ENCODE measurements around the gene HOXA11. TPM values are rescaled to one million over a fixed set of nuclear protein-coding genes. Genes with fewer than 3 reads are reported as not detected.

HOXA11 gene
- total RNA-seq, 4 donors from 2014 or later, result 0.34 to 1.2 (median 0.95) TPM; not detected in 1

DNA sequence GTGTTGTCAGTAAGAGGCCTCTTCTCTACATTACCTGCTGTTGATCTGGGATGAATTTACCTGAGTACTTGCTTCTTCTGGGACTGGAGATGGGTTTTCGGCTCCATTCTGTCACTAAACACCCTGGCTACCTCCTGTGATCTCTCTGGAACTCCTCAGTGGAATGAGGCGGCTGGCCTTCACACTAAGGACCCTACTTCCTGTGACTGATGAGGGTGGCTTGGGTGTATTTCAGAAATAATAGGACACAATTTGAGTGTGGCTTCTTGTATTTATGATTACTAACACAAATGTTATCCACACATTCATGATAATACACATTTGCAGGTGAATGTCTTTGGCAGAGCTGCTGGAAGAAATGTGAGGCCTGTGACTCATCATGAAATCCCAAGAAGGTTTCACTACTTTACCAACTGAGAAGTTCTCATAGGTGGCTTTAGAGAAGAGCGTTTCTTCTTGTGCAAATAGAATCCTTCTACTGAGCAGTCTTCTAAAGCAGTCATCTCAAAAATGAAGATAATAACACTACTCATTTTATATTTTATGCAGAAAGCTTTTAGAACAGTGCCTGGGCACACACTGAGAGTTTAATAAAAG, 36.3 kb upstream of the HOXA11 start:
- no peaks in the 10 kb centered on the region for H3K36me3 ChIP-seq
- TF ChIP-seq EP300 (IDR thresholded peaks at IDR 0.05) (no peak), POLR2AphosphoS5 (IDR thresholded peaks at IDR 0.05) (no peak), POLR2A (IDR thresholded peaks at IDR 0.05) (no peak)
- TF ChIP-seq, protein P1, sequence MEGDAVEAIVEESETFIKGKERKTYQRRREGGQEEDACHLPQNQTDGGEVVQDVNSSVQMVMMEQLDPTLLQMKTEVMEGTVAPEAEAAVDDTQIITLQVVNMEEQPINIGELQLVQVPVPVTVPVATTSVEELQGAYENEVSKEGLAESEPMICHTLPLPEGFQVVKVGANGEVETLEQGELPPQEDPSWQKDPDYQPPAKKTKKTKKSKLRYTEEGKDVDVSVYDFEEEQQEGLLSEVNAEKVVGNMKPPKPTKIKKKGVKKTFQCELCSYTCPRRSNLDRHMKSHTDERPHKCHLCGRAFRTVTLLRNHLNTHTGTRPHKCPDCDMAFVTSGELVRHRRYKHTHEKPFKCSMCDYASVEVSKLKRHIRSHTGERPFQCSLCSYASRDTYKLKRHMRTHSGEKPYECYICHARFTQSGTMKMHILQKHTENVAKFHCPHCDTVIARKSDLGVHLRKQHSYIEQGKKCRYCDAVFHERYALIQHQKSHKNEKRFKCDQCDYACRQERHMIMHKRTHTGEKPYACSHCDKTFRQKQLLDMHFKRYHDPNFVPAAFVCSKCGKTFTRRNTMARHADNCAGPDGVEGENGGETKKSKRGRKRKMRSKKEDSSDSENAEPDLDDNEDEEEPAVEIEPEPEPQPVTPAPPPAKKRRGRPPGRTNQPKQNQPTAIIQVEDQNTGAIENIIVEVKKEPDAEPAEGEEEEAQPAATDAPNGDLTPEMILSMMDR (IDR thresholded peaks at IDR 0.05), result no peak
- peaks cover 95% of the 10 kb centered on the region for H3K27me3 ChIP-seq
- DNase-seq (ENCODE audit: low spot score in 2 of 2), result no peak
- peaks cover 8% of the 10 kb centered on the region for H3K4me1 ChIP-seq
- H3K27ac ChIP-seq, result no peak overlapping the region
- H3K9me3 ChIP-seq, result no peaks in the 10 kb centered on the region
- WGBS, result 97% methylated on average over 3 of the region's 3 CpGs
- H3K4me3 ChIP-seq, result no peak overlapping the region

DNA sequence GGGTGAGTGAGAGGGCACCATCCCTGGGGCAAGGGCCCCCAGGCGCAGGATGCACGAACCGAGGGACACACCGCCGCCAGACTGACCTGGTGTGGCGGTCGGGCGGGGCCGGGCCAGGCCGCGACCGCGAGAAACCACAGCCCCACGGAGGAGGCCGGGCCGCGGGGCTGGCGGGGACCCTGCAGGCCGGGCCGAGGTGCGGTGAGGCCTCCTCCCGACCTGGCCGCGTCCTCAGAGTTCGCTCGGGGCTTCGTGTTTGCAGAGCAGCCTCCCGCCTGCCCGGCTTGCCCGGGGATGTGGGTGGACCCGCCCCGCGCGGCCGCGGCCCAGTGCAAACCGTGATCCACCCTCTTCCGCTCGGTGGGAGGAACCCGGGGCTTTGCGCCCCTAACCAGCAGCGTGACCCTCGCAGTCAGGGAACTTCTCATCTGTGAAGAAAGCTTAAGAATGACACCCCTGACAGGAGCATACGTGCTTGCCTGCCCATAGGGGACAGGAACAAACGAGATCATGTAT, 35.5 kb upstream of the HOXA11 start:
- Histone ChIP-seq H3K36me3 (no peaks in the 10 kb centered on the region), H3K4me3 (no peak overlapping the region), H3K27me3 (peaks cover 95% of the 10 kb centered on the region), H3K4me1 (peaks cover 5% of the 10 kb centered on the region), H3K27ac (no peak overlapping the region), H3K9me3 (no peaks in the 10 kb centered on the region)
- WGBS, result 53% methylated on average over 27 of the region's 45 CpGs
- TF ChIP-seq POLR2AphosphoS5 (IDR thresholded peaks at IDR 0.05) (no peak), POLR2A (IDR thresholded peaks at IDR 0.05) (no peak), EP300 (IDR thresholded peaks at IDR 0.05) (no peak)
- TF ChIP-seq, protein P1 (IDR thresholded peaks at IDR 0.05), result no peak
- DNase-seq (ENCODE audit: low spot score in 2 of 2), result no peak

DNA sequence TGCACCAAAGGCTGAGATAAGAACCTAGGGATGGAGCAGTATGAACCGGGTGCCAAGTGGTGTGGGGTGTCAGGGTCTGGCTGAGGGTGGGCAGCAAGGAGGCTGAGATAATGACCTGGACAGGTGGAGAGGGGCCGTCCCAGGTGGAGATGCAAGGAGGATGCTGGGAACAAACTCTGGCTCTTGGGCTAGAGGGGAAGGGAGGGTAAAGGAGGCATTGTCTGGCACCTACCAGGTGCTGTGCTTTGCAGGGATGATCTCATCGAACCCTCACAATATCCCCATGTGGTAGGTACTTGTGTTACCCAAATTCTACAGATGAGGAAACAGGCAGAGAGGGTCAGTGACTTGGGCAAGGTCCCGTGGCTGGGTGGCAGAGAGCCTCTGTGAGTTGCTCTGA, 34.8 kb upstream of the HOXA11 start:
- Histone ChIP-seq H3K27ac (no peak overlapping the region), H3K9me3 (no peaks in the 10 kb centered on the region), H3K4me1 (no peaks in the 10 kb centered on the region), H3K4me3 (no peak overlapping the region), H3K27me3 (peaks cover 92% of the 10 kb centered on the region), H3K36me3 (no peaks in the 10 kb centered on the region)
- no peak for TF ChIP-seq POLR2AphosphoS5 (IDR thresholded peaks at IDR 0.05)
- TF ChIP-seq EP300 (IDR thresholded peaks at IDR 0.05), result no peak
- TF ChIP-seq POLR2A (IDR thresholded peaks at IDR 0.05), result no peak
- TF ChIP-seq, protein P1 (IDR thresholded peaks at IDR 0.05), result no peak
- no peak for DNase-seq (ENCODE audit: low spot score in 2 of 2)
- 80% methylated on average over 4 of the region's 4 CpGs for WGBS

DNA sequence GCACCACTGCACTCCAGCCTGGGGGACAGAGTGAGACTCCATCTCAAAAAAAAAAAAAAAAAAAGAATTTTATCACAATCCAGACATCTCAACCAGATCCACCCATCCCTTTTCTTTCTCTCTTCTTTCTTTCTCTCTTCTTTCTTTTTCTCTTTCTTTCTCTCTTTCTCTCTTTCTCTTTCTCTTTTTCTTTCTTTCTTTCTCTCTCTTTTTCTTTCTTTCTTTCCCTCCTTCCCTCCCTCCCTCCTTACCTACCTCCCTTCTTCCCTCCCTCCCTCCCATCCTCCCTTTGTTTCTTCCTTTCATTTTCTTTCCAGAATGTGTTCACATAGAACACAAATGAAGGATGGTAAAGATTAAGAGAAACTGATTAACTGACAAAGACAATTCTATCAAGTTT, 32.9 kb upstream of the HOXA11 start:
- Histone ChIP-seq H3K27me3 (peaks cover 92% of the 10 kb centered on the region), H3K27ac (no peak overlapping the region)
- no peak for TF ChIP-seq EP300 (IDR thresholded peaks at IDR 0.05)
- TF ChIP-seq POLR2AphosphoS5 (IDR thresholded peaks at IDR 0.05), result no peak
- TF ChIP-seq POLR2A (IDR thresholded peaks at IDR 0.05), result no peak
- TF ChIP-seq, protein P1 (IDR thresholded peaks at IDR 0.05), result no peak

DNA sequence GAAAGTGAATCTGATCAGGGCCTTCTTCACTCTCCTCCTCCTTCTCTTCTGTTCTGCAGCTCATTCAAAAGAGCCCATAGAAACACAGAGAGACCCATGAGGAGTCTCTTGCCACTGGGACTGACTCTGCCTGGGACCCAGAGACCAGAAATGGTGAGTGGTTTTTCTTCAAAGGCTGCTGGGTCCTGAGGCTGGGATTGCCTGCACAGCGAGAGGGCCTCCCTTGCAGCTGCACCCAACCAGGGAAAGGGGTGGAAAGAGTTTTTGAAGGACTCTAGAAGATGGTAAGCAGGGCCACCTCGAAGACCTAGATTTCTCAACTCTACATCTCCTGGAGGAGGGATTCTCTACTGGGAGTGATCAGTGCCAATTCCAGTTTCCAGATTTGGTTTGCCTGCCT, 30.3 kb upstream of the HOXA11 start:
- no peak for DNase-seq (ENCODE audit: low spot score in 2 of 2)
- TF ChIP-seq EP300 (IDR thresholded peaks at IDR 0.05) (no peak), POLR2A (IDR thresholded peaks at IDR 0.05) (no peak), POLR2AphosphoS5 (IDR thresholded peaks at IDR 0.05) (no peak)
- TF ChIP-seq, protein P1 (IDR thresholded peaks at IDR 0.05), result no peak
- Histone ChIP-seq H3K9me3 (no peaks in the 10 kb centered on the region), H3K27ac (no peak overlapping the region), H3K36me3 (no peaks in the 10 kb centered on the region), H3K4me3 (no peak overlapping the region), H3K4me1 (peaks cover 15% of the 10 kb centered on the region), H3K27me3 (peaks cover 92% of the 10 kb centered on the region)
- WGBS, result 81% methylated on average over 2 of the region's 2 CpGs

More for the DNA sequence above, 32.9 kb upstream of the HOXA11 start:
- no peaks in the 10 kb centered on the region for H3K36me3 ChIP-seq
- H3K4me1 ChIP-seq, result peaks cover 5% of the 10 kb centered on the region
- no peak for DNase-seq (ENCODE audit: low spot score in 2 of 2)
- H3K9me3 ChIP-seq, result no peaks in the 10 kb centered on the region
- no peak overlapping the region for H3K4me3 ChIP-seq
